ENCODE data around the gene PATJ. TPM values are rescaled to one million over a fixed set of nuclear protein-coding genes. Genes with fewer than 3 reads are reported as not detected.

The PATJ gene
- polyA plus RNA-seq, 1 donor from 2014 or later, result 7.8 TPM

GRCh38 chr1:61753998-61754508 is 11.8 kb downstream of the PATJ start:
- no peaks in the 10 kb centered on the region for H3K9me3 ChIP-seq (ENCODE audit: low read length)
- H3K27ac ChIP-seq (ENCODE audit: low read length), result no peak overlapping the region
- H4K20me1 ChIP-seq (ENCODE audit: insufficient read depth), result no peaks in the 10 kb centered on the region
- H3K27me3 ChIP-seq (ENCODE audit: insufficient read depth, low read depth, low read length), result no peaks in the 10 kb centered on the region
- H3K4me3 ChIP-seq (ENCODE audit: low read length), result no peak overlapping the region
- H3K36me3 ChIP-seq (ENCODE audit: insufficient read depth, low read length), result no peaks in the 10 kb centered on the region
- H3K9me2 ChIP-seq (ENCODE audit: insufficient read depth, low read length), result no peaks in the 10 kb centered on the region
- no peak overlapping the region for H2AFZ ChIP-seq (ENCODE audit: low read depth, low read length)
- H3K79me2 ChIP-seq (replicated peaks; ENCODE audit: insufficient read depth, low read length), result no peaks in the 10 kb centered on the region
- H3F3A ChIP-seq (ENCODE audit: insufficient read depth, low read length, poor library complexity, severe bottlenecking), result no peaks in the 10 kb centered on the region
- H3K9ac ChIP-seq (ENCODE audit: low read length), result no peak overlapping the region
- H3K4me2 ChIP-seq (ENCODE audit: low read length), result no peak overlapping the region
- TF ChIP-seq POLR2AphosphoS5 (IDR thresholded peaks at IDR 0.05) (no peak), EP300 (conservative IDR thresholded peaks at IDR 0.05; ENCODE audit: poor library complexity, severe bottlenecking) (no peak), RAD21 (conservative IDR thresholded peaks at IDR 0.05) (no peak), SMC3 (conservative IDR thresholded peaks at IDR 0.05; ENCODE audit: poor library complexity) (no peak), EZH2 (IDR thresholded peaks at IDR 0.05; ENCODE audit: borderline replicate concordance, insufficient read depth, low read length, poor library complexity, severe bottlenecking) (no peak), TAF1 (IDR thresholded peaks at IDR 0.05; ENCODE audit: low read depth) (no peak), MXI1 (conservative IDR thresholded peaks at IDR 0.05; ENCODE audit: poor library complexity, severe bottlenecking) (no peak)
- TF ChIP-seq, protein P1, sequence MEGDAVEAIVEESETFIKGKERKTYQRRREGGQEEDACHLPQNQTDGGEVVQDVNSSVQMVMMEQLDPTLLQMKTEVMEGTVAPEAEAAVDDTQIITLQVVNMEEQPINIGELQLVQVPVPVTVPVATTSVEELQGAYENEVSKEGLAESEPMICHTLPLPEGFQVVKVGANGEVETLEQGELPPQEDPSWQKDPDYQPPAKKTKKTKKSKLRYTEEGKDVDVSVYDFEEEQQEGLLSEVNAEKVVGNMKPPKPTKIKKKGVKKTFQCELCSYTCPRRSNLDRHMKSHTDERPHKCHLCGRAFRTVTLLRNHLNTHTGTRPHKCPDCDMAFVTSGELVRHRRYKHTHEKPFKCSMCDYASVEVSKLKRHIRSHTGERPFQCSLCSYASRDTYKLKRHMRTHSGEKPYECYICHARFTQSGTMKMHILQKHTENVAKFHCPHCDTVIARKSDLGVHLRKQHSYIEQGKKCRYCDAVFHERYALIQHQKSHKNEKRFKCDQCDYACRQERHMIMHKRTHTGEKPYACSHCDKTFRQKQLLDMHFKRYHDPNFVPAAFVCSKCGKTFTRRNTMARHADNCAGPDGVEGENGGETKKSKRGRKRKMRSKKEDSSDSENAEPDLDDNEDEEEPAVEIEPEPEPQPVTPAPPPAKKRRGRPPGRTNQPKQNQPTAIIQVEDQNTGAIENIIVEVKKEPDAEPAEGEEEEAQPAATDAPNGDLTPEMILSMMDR (IDR thresholded peaks at IDR 0.05; ENCODE audit: poor library complexity, severe bottlenecking), result no peak
- TF ChIP-seq, protein P2, sequence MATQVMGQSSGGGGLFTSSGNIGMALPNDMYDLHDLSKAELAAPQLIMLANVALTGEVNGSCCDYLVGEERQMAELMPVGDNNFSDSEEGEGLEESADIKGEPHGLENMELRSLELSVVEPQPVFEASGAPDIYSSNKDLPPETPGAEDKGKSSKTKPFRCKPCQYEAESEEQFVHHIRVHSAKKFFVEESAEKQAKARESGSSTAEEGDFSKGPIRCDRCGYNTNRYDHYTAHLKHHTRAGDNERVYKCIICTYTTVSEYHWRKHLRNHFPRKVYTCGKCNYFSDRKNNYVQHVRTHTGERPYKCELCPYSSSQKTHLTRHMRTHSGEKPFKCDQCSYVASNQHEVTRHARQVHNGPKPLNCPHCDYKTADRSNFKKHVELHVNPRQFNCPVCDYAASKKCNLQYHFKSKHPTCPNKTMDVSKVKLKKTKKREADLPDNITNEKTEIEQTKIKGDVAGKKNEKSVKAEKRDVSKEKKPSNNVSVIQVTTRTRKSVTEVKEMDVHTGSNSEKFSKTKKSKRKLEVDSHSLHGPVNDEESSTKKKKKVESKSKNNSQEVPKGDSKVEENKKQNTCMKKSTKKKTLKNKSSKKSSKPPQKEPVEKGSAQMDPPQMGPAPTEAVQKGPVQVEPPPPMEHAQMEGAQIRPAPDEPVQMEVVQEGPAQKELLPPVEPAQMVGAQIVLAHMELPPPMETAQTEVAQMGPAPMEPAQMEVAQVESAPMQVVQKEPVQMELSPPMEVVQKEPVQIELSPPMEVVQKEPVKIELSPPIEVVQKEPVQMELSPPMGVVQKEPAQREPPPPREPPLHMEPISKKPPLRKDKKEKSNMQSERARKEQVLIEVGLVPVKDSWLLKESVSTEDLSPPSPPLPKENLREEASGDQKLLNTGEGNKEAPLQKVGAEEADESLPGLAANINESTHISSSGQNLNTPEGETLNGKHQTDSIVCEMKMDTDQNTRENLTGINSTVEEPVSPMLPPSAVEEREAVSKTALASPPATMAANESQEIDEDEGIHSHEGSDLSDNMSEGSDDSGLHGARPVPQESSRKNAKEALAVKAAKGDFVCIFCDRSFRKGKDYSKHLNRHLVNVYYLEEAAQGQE (IDR thresholded peaks at IDR 0.05; ENCODE audit: borderline replicate concordance), result no peak

DNA sequence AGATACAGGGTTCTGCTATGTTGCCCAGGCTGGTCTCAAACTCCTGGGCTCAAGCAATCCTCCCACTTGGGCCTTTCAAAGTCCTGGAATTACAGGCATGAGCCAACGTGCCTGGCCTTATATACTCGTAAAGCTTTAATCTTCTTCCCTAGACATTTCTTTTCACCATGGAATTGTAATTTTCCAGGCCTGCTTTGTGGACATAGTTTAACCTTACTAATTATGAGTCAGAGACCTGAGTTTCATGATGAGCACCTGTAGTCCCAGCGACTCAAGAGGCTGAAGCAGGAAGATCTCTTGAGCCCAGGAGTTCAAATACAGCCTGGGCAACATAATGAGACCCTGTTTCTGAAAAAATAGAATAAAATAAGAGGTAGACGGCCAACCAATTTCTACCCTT is 12.3 kb downstream of the PATJ start:
- H3K79me2 ChIP-seq (replicated peaks; ENCODE audit: insufficient read depth, low read length), result no peaks in the 10 kb centered on the region
- no peak overlapping the region for H3K27ac ChIP-seq (ENCODE audit: low read length)

More for the DNA sequence above, 12.3 kb downstream of the PATJ start:
- Histone ChIP-seq H3K4me2 (ENCODE audit: low read length) (no peak overlapping the region), H3K9ac (ENCODE audit: low read length) (no peak overlapping the region), H3K9me2 (ENCODE audit: insufficient read depth, low read length) (no peaks in the 10 kb centered on the region), H3K4me3 (ENCODE audit: low read length) (no peak overlapping the region), H3K36me3 (ENCODE audit: insufficient read depth, low read length) (no peaks in the 10 kb centered on the region), H3K9me3 (ENCODE audit: low read length) (no peaks in the 10 kb centered on the region), H4K20me1 (ENCODE audit: insufficient read depth) (no peaks in the 10 kb centered on the region), H2AFZ (ENCODE audit: low read depth, low read length) (no peak overlapping the region), H3K27me3 (ENCODE audit: insufficient read depth, low read depth, low read length) (no peaks in the 10 kb centered on the region), H3F3A (ENCODE audit: insufficient read depth, low read length, poor library complexity, severe bottlenecking) (no peaks in the 10 kb centered on the region)
- TF ChIP-seq, protein P2 (IDR thresholded peaks at IDR 0.05; ENCODE audit: borderline replicate concordance), result no peak
- TF ChIP-seq EP300 (conservative IDR thresholded peaks at IDR 0.05; ENCODE audit: poor library complexity, severe bottlenecking) (no peak), TAF1 (IDR thresholded peaks at IDR 0.05; ENCODE audit: low read depth) (no peak), SMC3 (conservative IDR thresholded peaks at IDR 0.05; ENCODE audit: poor library complexity) (no peak), RAD21 (conservative IDR thresholded peaks at IDR 0.05) (no peak), POLR2AphosphoS5 (IDR thresholded peaks at IDR 0.05) (no peak), EZH2 (IDR thresholded peaks at IDR 0.05; ENCODE audit: borderline replicate concordance, insufficient read depth, low read length, poor library complexity, severe bottlenecking) (no peak), MXI1 (conservative IDR thresholded peaks at IDR 0.05; ENCODE audit: poor library complexity, severe bottlenecking) (no peak)
- TF ChIP-seq, protein P1 (IDR thresholded peaks at IDR 0.05; ENCODE audit: poor library complexity, severe bottlenecking), result no peak

All from neural cell (in vitro differentiated cells).